ENCODE results near the gene SH3TC2.

The SH3TC2 gene

GRCh38 chr5:149045089-149045460, 17.8 kb downstream of the SH3TC2 start:
- Histone ChIP-seq H3K9me3 (ENCODE audit: control insufficient read depth in 1 of 2, low read length in 2 of 2) (no peaks in the 10 kb centered on the region), H3K4me1 (ENCODE audit: control insufficient read depth in 1 of 2, insufficient read depth in 2 of 2, low read length in 2 of 2) (no peaks in the 10 kb centered on the region), H3K36me3 (ENCODE audit: control insufficient read depth in 1 of 2, insufficient read depth in 2 of 2, low read length in 2 of 2) (no peaks in the 10 kb centered on the region), H3K4me3 (ENCODE audit: low read depth in 1 of 2, low read length in 2 of 2) (no peak overlapping the region), H3K9ac (ENCODE audit: low read depth in 1 of 2, low read length in 2 of 2) (no peak overlapping the region), H3K27ac (ENCODE audit: low read depth, low read length) (no peak overlapping the region), H3K27me3 (ENCODE audit: control insufficient read depth in 1 of 2, insufficient read depth in 2 of 2, low read length in 2 of 2) (no peaks in the 10 kb centered on the region)

- Histone ChIP-seq H3K27me3 (ENCODE audit: control insufficient read depth in 1 of 2, insufficient read depth in 2 of 2, low read length in 2 of 2) (no peaks in the 10 kb centered on the region), H3K4me3 (ENCODE audit: low read depth in 1 of 2, low read length in 2 of 2) (no peak overlapping the region), H3K4me1 (ENCODE audit: control insufficient read depth in 1 of 2, insufficient read depth in 2 of 2, low read length in 2 of 2) (no peaks in the 10 kb centered on the region), H3K27ac (ENCODE audit: low read depth, low read length) (no peak overlapping the region), H3K36me3 (ENCODE audit: control insufficient read depth in 1 of 2, insufficient read depth in 2 of 2, low read length in 2 of 2) (no peaks in the 10 kb centered on the region), H3K9ac (ENCODE audit: low read depth in 1 of 2, low read length in 2 of 2) (no peak overlapping the region), H3K9me3 (ENCODE audit: control insufficient read depth in 1 of 2, low read length in 2 of 2) (no peaks in the 10 kb centered on the region)
Measured at GRCh38 chr5:149044453-149045088, 18.3 kb downstream of the SH3TC2 start.

DNA sequence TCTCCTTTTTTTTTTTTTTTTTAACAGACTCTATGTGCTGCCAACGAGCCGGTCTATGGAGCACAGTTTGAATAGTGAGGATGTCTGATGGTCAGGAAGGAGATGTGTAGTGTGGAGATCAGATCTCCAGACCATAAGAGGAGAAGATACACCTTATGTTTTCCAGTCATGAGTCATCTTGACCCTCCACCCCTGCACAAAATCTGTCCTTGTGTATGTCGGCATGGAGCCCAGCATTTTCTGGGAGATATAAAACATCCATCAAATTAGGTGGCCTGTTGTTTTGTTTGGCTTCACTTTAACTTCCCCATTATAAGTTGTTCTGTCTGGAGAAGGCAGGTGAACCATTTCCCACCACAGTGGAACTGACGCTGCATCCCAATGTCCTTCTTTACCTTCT, 19.2 kb downstream of the SH3TC2 start:
- no peak overlapping the region for H3K9ac ChIP-seq (ENCODE audit: low read depth in 1 of 2, low read length in 2 of 2)
- no peaks in the 10 kb centered on the region for H3K4me1 ChIP-seq (ENCODE audit: control insufficient read depth in 1 of 2, insufficient read depth in 2 of 2, low read length in 2 of 2)
- H3K27ac ChIP-seq (ENCODE audit: low read depth, low read length), result no peak overlapping the region
- no peaks in the 10 kb centered on the region for H3K27me3 ChIP-seq (ENCODE audit: control insufficient read depth in 1 of 2, insufficient read depth in 2 of 2, low read length in 2 of 2)
- H3K4me3 ChIP-seq (ENCODE audit: low read depth in 1 of 2, low read length in 2 of 2), result no peak overlapping the region
- H3K9me3 ChIP-seq (ENCODE audit: control insufficient read depth in 1 of 2, low read length in 2 of 2), result no peaks in the 10 kb centered on the region
- H3K36me3 ChIP-seq (ENCODE audit: control insufficient read depth in 1 of 2, insufficient read depth in 2 of 2, low read length in 2 of 2), result no peaks in the 10 kb centered on the region

DNA sequence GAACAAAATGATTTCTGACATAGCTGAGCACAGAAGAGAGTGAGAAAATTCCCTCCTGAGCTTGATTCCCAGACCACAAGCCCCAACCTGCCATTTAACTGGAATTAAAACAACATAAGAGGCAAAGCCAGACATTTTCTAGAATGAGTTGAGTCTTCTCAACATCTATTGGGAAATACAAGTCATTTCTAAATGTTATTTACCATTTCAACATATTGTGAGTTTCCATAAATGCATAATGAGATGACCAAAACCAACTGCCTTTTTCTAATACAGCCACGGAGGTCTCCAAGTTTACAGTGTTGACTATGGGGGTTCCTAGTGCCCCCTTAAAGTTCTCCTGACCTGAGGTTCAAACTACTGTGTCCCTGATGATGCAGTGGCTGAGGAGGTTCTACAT, 20.0 kb downstream of the SH3TC2 start:
- H3K4me1 ChIP-seq (ENCODE audit: control insufficient read depth in 1 of 2, insufficient read depth in 2 of 2, low read length in 2 of 2), result peaks cover 0 to 1% of the 10 kb centered on the region in 2 donors
- no peaks in the 10 kb centered on the region for H3K9me3 ChIP-seq (ENCODE audit: control insufficient read depth in 1 of 2, low read length in 2 of 2)
- H3K4me3 ChIP-seq (ENCODE audit: low read depth in 1 of 2, low read length in 2 of 2), result no peak overlapping the region
- H3K9ac ChIP-seq (ENCODE audit: low read depth in 1 of 2, low read length in 2 of 2), result no peak overlapping the region
- no peaks in the 10 kb centered on the region for H3K27me3 ChIP-seq (ENCODE audit: control insufficient read depth in 1 of 2, insufficient read depth in 2 of 2, low read length in 2 of 2)
- H3K27ac ChIP-seq (ENCODE audit: low read depth, low read length), result no peak overlapping the region
- no peaks in the 10 kb centered on the region for H3K36me3 ChIP-seq (ENCODE audit: control insufficient read depth in 1 of 2, insufficient read depth in 2 of 2, low read length in 2 of 2)

GRCh38 chr5:149041242-149041641, 21.6 kb downstream of the SH3TC2 start:
- Histone ChIP-seq H3K9ac (ENCODE audit: low read depth in 1 of 2, low read length in 2 of 2) (no peak overlapping the region), H3K27me3 (ENCODE audit: control insufficient read depth in 1 of 2, insufficient read depth in 2 of 2, low read length in 2 of 2) (no peaks in the 10 kb centered on the region), H3K27ac (ENCODE audit: low read depth, low read length) (no peak overlapping the region), H3K4me1 (ENCODE audit: control insufficient read depth in 1 of 2, insufficient read depth in 2 of 2, low read length in 2 of 2) (peaks cover 0 to 4% of the 10 kb centered on the region in 2 donors), H3K9me3 (ENCODE audit: control insufficient read depth in 1 of 2, low read length in 2 of 2) (no peaks in the 10 kb centered on the region), H3K4me3 (ENCODE audit: low read depth in 1 of 2, low read length in 2 of 2) (no peak overlapping the region), H3K36me3 (ENCODE audit: control insufficient read depth in 1 of 2, insufficient read depth in 2 of 2, low read length in 2 of 2) (no peaks in the 10 kb centered on the region)

DNA sequence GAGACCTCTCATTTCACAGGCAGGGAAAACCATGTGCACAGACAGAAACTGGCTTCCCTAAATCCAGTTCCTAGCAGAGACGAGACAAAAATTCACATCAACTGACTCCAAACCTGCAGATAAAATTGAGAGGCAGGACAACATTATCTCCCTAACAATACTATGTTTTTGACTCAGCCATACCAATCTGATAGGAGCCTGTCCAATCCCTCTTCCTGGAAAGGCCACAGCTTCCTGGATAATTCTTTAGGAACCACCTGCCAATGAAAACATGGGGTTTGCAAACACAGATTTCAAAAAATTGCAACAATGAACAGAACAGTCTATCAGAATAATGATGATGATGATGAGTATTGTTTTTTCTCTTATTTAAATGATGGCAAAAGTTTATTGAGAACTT, 22.4 kb downstream of the SH3TC2 start:
- Histone ChIP-seq H3K4me1 (ENCODE audit: control insufficient read depth in 1 of 2, insufficient read depth in 2 of 2, low read length in 2 of 2) (peaks cover 0 to 4% of the 10 kb centered on the region in 2 donors), H3K9me3 (ENCODE audit: control insufficient read depth in 1 of 2, low read length in 2 of 2) (no peaks in the 10 kb centered on the region), H3K4me3 (ENCODE audit: low read depth in 1 of 2, low read length in 2 of 2) (no peak overlapping the region), H3K9ac (ENCODE audit: low read depth in 1 of 2, low read length in 2 of 2) (no peak overlapping the region), H3K27ac (ENCODE audit: low read depth, low read length) (no peak overlapping the region), H3K27me3 (ENCODE audit: control insufficient read depth in 1 of 2, insufficient read depth in 2 of 2, low read length in 2 of 2) (no peaks in the 10 kb centered on the region), H3K36me3 (ENCODE audit: control insufficient read depth in 1 of 2, insufficient read depth in 2 of 2, low read length in 2 of 2) (no peaks in the 10 kb centered on the region)

DNA sequence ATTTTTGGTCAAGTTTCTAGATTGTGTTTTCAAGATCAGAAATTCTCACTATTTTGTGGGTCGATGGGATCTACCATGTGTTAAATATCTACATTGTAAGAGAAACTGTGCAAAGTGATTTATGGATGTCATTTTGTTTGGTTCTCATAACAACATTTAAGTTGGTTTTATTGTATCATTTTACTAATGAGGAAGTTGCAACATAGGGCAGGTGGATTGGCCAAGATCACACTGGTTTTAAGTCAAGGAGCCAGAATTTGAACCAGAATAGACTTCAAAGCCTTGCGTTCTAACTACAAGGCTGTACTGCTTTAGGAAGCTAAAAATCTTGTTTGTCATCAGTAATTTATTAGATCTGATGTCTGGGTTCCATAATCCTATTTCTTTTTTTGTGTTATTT, 23.4 kb downstream of the SH3TC2 start:
- Histone ChIP-seq H3K4me3 (ENCODE audit: low read depth in 1 of 2, low read length in 2 of 2) (no peak overlapping the region), H3K9ac (ENCODE audit: low read depth in 1 of 2, low read length in 2 of 2) (no peak overlapping the region), H3K4me1 (ENCODE audit: control insufficient read depth in 1 of 2, insufficient read depth in 2 of 2, low read length in 2 of 2) (peaks cover 0 to 4% of the 10 kb centered on the region in 2 donors), H3K9me3 (ENCODE audit: control insufficient read depth in 1 of 2, low read length in 2 of 2) (no peaks in the 10 kb centered on the region), H3K27ac (ENCODE audit: low read depth, low read length) (no peak overlapping the region), H3K27me3 (ENCODE audit: control insufficient read depth in 1 of 2, insufficient read depth in 2 of 2, low read length in 2 of 2) (no peaks in the 10 kb centered on the region), H3K36me3 (ENCODE audit: control insufficient read depth in 1 of 2, insufficient read depth in 2 of 2, low read length in 2 of 2) (no peaks in the 10 kb centered on the region)

DNA sequence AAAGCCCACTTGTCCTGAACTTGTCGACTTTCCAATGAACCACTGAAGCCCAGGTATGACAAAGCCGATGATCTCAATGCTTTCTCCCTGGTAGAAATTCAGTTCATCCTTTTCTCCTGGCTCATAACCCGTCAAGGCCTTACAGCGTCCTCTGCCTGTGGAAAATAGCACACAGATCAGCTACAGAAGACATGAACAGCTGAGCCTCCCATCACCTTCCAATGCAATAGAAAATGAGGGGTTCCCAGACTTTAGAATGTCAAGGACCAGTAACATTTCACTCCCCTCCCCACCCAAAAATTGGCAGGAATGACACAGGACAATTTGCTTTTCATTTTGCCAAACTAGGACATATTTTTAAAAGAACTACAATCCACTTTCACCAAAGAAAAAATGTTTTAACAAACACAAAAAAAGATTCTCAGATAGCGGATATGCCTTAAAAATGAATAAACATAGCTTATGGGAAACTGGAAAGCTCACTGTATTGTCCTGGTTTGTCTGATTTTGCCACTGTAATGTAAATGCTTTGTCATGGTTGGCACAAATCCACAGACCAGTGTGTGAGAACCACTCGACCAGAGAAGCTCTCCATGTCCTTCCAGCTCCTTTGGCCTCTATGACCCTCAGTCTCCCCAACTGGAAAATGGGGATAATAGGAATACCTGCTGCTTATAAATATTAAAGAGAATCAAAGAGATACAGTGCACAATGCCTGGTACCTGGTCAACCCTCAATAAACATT, 24.4 kb downstream of the SH3TC2 start:
- no peaks in the 10 kb centered on the region for H3K27me3 ChIP-seq (ENCODE audit: control insufficient read depth in 1 of 2, insufficient read depth in 2 of 2, low read length in 2 of 2)
- H3K9ac ChIP-seq (ENCODE audit: low read depth in 1 of 2, low read length in 2 of 2), result no peak overlapping the region
- H3K4me1 ChIP-seq (ENCODE audit: control insufficient read depth in 1 of 2, insufficient read depth in 2 of 2, low read length in 2 of 2), result peaks cover 0 to 4% of the 10 kb centered on the region in 2 donors
- H3K36me3 ChIP-seq (ENCODE audit: control insufficient read depth in 1 of 2, insufficient read depth in 2 of 2, low read length in 2 of 2), result no peaks in the 10 kb centered on the region
- H3K9me3 ChIP-seq (ENCODE audit: control insufficient read depth in 1 of 2, low read length in 2 of 2), result no peaks in the 10 kb centered on the region
- no peak overlapping the region for H3K4me3 ChIP-seq (ENCODE audit: low read depth in 1 of 2, low read length in 2 of 2)
- no peak overlapping the region for H3K27ac ChIP-seq (ENCODE audit: low read depth, low read length)

DNA sequence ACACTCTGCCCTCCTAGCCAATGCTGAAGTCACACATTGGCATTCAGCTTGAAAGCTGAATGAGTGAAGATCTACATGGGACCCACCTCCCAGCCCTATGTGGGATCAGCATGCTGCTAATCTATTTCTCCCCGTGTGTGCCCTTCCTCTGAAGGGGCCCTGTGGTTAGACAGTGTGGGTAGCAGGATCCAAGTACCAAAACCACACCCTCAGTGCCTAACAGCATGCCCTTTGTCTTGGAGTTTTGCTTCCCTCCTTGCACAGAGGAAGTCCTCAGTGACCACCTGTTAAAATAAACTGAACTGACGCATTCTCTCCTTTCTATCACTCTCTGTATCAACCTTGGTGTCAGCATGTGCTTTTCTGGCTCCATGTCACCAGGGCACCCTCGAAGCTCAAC, 25.0 kb downstream of the SH3TC2 start:
- Histone ChIP-seq H3K4me1 (ENCODE audit: control insufficient read depth in 1 of 2, insufficient read depth in 2 of 2, low read length in 2 of 2) (peaks cover 0 to 4% of the 10 kb centered on the region in 2 donors), H3K9ac (ENCODE audit: low read depth in 1 of 2, low read length in 2 of 2) (no peak overlapping the region), H3K4me3 (ENCODE audit: low read depth in 1 of 2, low read length in 2 of 2) (no peak overlapping the region), H3K27me3 (ENCODE audit: control insufficient read depth in 1 of 2, insufficient read depth in 2 of 2, low read length in 2 of 2) (no peaks in the 10 kb centered on the region), H3K9me3 (ENCODE audit: control insufficient read depth in 1 of 2, low read length in 2 of 2) (no peaks in the 10 kb centered on the region), H3K36me3 (ENCODE audit: control insufficient read depth in 1 of 2, insufficient read depth in 2 of 2, low read length in 2 of 2) (no peaks in the 10 kb centered on the region), H3K27ac (ENCODE audit: low read depth, low read length) (no peak overlapping the region)

- no peak overlapping the region for H3K4me3 ChIP-seq (ENCODE audit: low read depth in 1 of 2, low read length in 2 of 2)
- H3K27ac ChIP-seq (ENCODE audit: low read depth, low read length), result no peak overlapping the region
- H3K4me1 ChIP-seq (ENCODE audit: control insufficient read depth in 1 of 2, insufficient read depth in 2 of 2, low read length in 2 of 2), result peaks cover 0 to 4% of the 10 kb centered on the region in 2 donors
- no peak overlapping the region for H3K9ac ChIP-seq (ENCODE audit: low read depth in 1 of 2, low read length in 2 of 2)
- no peaks in the 10 kb centered on the region for H3K36me3 ChIP-seq (ENCODE audit: control insufficient read depth in 1 of 2, insufficient read depth in 2 of 2, low read length in 2 of 2)
- no peaks in the 10 kb centered on the region for H3K27me3 ChIP-seq (ENCODE audit: control insufficient read depth in 1 of 2, insufficient read depth in 2 of 2, low read length in 2 of 2)
- H3K9me3 ChIP-seq (ENCODE audit: control insufficient read depth in 1 of 2, low read length in 2 of 2), result no peaks in the 10 kb centered on the region
Measured at GRCh38 chr5:149036970-149037369, 25.9 kb downstream of the SH3TC2 start.
